Esophagus muscularis mucosa (tissue), 4 donors: ENCODE measurements around the gene HOXD4. TPM values are rescaled to one million over a fixed set of nuclear protein-coding genes. Genes with fewer than 3 reads are reported as not detected.
A peak's percentile ranks its signal among the peaks of the same experiment; 100 is the strongest.

ENCODE experiments used
- DNase-seq: peaks from one replicate; pipeline ENCODE4 v3.0.0-alpha.2; 2017; ENCODE audit errors: extremely low spot score
- H3K27ac ChIP-seq, 4 donors: fragments of 200-600 bp; sonication (generic); replicated peaks in 1 of 4; 1 replicate in 3 of 4; 2 replicates in 1 of 4; pipeline ENCODE4 v1.5.1; 2016 to 2019; ENCODE audit warnings: mild to moderate bottlenecking in 1 of 4
- H3K27me3 ChIP-seq, 4 donors: fragments of 200-600 bp; sonication (generic); one replicate each; pipeline versions ENCODE4 v1.5.1 to v1.6.0; 2016 to 2019
- H3K36me3 ChIP-seq, 4 donors: fragments of 200-600 bp; sonication (generic); one replicate each; pipeline ENCODE4 v1.5.1; 2016 to 2019
- H3K4me1 ChIP-seq, 4 donors: fragments of 200-600 bp; sonication (generic); one replicate each; pipeline ENCODE4 v1.5.1; 2016 to 2019
- H3K4me3 ChIP-seq, 4 donors: fragments of 200-600 bp; sonication (generic); 1 replicate in 2 of 4; 2 replicates in 2 of 4; pipeline ENCODE4 v1.5.1; 2016 to 2019; ENCODE audit warnings: mild to moderate bottlenecking in 4 of 4, moderate library complexity in 1 of 4
- H3K9me3 ChIP-seq, 4 donors: fragments of 200-600 bp; sonication (generic); 1 replicate in 3 of 4; 2 replicates in 1 of 4; pipeline ENCODE4 v1.5.1; 2016 to 2019
- EP300 ChIP-seq: sonication (generic); formaldehyde crosslinking; IDR thresholded peaks from one replicate; pipeline ENCODE4 v1.6.1; 2017; ENCODE audit warnings: antibody characterized with exemption
- POLR2A ChIP-seq: fragments of 450-650 bp; IDR thresholded peaks from one replicate; pipeline ENCODE4 v1.6.1; 2017; ENCODE audit warnings: antibody characterized with exemption, moderate library complexity, mild to moderate bottlenecking, low read depth
- POLR2AphosphoS5 ChIP-seq, 2 donors: sonication (generic); formaldehyde crosslinking; IDR thresholded peaks; one replicate each; pipeline ENCODE4 v1.6.1; 2017; ENCODE audit warnings: antibody characterized with exemption in 2 of 2
- WGBS: methylation state at CpG from one replicate; pipeline ENCODE4 v1.1.5; 2018; 5-methylcytosine and 5-hydroxymethylcytosine counted together
- intact Hi-C: fragments of 100-400 bp; cut with DNase I; formaldehyde crosslinking; loops from one replicate; pipeline ENCODE4 v1.15.1; 2023
- total RNA-seq, 4 donors: library from RNA; depleted of rRNA; stranded (reverse); fragments of >200 nt; gene quantifications; one replicate each; pipeline versions ENCODE4 v1.1.0 to v1.2.1, GENCODE V29; 2016
- TF ChIP-seq, protein P1 (sequence below), 3 experiments: fragments of 200-600 bp in 2 of 3; fragments of 450-650 bp in 1 of 3; sonication (generic) in 2 of 3; IDR thresholded peaks; one replicate each; pipeline ENCODE4 v1.5.1; 2017 to 2019; ENCODE audit warnings: antibody characterized with exemption in 3 of 3, mild to moderate bottlenecking in 2 of 3, moderate library complexity in 1 of 3

Gene HOXD4
- total RNA-seq, 4 donors from 2014 or later = 0.66 to 2.9 (median 1.9) TPM

DNA sequence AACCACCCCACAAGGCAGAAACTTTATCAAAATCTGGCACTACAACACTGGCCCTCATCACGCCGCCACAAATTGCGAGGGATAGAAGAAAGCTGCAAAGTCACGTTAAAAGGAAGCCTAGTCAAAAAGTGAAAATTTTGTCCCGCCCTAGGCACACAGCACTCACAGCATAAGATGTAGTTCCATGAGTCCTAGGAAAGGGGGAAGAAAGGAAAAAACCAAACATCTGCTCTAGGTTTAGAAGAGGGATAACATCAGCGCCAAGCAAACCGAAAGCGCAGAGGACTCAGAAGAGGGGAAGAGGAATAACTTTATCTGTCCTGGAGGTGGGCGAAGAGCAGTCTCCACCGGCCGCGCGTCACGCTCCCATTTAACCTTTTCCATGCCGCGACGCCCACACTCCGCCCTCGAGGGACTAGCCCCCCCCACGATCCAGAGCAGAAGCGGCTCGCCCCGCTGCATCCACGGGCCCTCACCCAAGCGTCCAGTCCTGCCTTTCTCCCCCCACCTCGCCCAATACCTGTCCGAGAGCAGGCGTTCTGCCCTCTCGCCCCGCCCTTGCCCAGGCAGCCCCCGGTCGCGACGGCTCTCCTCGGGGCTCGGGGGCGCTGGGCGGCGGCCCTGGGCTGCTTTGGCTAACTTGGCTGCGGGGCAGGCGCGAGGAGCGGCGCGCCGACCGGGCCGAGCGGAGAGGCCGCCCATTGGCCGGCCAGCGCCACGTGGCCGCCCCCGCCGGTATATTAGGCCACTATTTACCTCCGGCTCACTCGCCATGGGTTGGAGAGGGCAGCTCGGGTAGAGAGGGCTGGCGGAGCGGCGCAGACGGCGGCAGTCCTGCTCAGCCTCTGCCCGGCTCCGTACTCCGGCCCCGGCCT is 36.8 kb downstream of the HOXD4 start, which contains the start of gene HOXD1:
HOXD1 (plus strand) TSS at position 770 of the 875 bp plus-strand sequence. CDS start 134 bp downstream, outside the sequence.
- Histone ChIP-seq H3K27ac (peak within 1 kb of the TSS; percentile 35 to 48 (median 44)), H3K4me1 (peaks cover 18 to 33% (median 27%) of the 10 kb centered on the region in 4 donors), H3K4me3 (peak within 1 kb of the TSS; percentile 58 to 67 (median 65)), H3K9me3 (no peaks in the 10 kb centered on the region), H3K36me3 (no peaks in the 10 kb centered on the region), H3K27me3 (peaks cover 10 to 97% (median 42%) of the 10 kb centered on the region in 4 donors)
- 1% methylated on average over 23 of the region's 68 CpGs for WGBS
- intact Hi-C loops = no loop called here
- TF ChIP-seq, protein P1, sequence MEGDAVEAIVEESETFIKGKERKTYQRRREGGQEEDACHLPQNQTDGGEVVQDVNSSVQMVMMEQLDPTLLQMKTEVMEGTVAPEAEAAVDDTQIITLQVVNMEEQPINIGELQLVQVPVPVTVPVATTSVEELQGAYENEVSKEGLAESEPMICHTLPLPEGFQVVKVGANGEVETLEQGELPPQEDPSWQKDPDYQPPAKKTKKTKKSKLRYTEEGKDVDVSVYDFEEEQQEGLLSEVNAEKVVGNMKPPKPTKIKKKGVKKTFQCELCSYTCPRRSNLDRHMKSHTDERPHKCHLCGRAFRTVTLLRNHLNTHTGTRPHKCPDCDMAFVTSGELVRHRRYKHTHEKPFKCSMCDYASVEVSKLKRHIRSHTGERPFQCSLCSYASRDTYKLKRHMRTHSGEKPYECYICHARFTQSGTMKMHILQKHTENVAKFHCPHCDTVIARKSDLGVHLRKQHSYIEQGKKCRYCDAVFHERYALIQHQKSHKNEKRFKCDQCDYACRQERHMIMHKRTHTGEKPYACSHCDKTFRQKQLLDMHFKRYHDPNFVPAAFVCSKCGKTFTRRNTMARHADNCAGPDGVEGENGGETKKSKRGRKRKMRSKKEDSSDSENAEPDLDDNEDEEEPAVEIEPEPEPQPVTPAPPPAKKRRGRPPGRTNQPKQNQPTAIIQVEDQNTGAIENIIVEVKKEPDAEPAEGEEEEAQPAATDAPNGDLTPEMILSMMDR (IDR thresholded peaks at IDR 0.05) = no peak
- TF ChIP-seq POLR2A = no peak
- TF ChIP-seq EP300 = no peak
- peak; percentile 25 to 34 for TF ChIP-seq POLR2AphosphoS5 (IDR thresholded peaks at IDR 0.05)
- no peak for DNase-seq

DNA sequence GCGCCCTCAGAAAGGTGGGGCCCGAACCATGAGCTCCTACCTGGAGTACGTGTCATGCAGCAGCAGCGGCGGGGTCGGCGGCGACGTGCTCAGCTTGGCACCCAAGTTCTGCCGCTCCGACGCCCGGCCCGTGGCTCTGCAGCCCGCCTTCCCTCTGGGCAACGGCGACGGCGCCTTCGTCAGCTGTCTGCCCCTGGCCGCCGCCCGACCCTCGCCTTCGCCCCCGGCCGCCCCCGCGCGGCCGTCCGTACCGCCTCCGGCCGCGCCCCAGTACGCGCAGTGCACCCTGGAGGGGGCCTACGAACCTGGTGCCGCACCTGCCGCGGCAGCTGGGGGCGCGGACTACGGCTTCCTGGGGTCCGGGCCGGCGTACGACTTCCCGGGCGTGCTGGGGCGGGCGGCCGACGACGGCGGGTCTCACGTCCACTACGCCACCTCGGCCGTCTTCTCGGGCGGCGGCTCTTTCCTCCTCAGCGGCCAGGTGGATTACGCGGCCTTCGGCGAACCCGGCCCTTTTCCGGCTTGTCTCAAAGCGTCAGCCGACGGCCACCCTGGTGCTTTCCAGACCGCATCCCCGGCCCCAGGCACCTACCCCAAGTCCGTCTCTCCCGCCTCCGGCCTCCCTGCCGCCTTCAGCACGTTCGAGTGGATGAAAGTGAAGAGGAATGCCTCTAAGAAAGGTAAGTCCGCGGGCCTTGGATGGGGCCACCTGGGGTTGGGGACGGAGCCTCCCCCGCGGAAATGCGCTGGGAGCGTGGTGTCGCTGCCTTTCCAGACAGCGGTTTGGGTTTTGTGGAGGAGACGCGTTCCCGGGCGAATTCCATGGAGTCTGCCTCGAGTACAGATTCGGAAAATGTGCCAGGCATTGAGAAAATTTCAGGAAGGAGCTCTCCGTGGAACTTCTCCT is 37.7 kb downstream of the HOXD4 start:
- TF ChIP-seq POLR2A (no peak), EP300 (no peak), POLR2AphosphoS5 (IDR thresholded peaks at IDR 0.05) (no peak)
- TF ChIP-seq, protein P1 (IDR thresholded peaks at IDR 0.05) = no peak
- peak overlapping the region; percentile 35 to 48 (median 44) for H3K27ac ChIP-seq
- 1% methylated on average over 30 of the region's 98 CpGs for WGBS

DNA sequence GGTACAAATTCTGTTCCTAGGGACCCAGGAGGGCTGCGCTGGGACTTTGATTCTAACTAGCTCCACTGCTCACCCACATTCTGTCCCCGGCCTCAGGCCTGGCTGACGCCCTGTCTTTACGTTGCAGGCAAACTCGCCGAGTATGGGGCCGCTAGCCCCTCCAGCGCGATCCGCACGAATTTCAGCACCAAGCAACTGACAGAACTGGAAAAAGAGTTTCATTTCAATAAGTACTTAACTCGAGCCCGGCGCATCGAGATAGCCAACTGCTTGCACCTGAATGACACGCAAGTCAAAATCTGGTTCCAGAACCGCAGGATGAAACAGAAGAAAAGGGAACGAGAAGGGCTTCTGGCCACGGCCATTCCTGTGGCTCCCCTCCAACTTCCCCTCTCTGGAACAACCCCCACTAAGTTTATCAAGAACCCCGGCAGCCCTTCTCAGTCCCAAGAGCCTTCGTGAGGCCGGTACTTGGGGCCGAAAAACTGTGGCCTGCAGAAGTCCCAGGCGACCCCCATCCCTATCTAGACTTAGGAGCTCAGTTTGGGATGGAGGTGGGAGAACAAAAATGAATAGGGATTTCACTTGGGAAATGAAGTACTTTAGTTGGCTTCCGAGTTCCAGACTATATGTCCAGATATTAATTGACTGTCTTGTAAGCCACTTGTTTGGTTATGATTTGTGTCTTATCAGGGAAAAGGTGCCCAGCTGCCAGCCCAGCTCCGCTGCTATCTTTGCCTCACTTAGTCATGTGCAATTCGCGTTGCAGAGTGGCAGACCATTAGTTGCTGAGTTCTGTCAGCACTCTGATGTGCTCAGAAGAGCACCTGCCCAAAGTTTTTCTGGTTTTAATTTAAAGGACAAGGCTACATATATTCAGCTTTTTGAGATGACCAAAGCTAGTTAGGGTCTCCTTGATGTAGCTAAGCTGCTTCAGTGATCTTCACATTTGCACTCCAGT is 38.6 kb downstream of the HOXD4 start:
- Histone ChIP-seq H3K27me3 (peaks cover 10 to 97% (median 44%) of the 10 kb centered on the region in 4 donors), H3K36me3 (no peaks in the 10 kb centered on the region), H3K4me1 (peaks cover 18 to 33% (median 27%) of the 10 kb centered on the region in 4 donors), H3K9me3 (no peaks in the 10 kb centered on the region), H3K27ac (no peak overlapping the region), H3K4me3 (peak overlapping the region; percentile 58 to 67 (median 65))
- 20% methylated on average over 28 of the region's 28 CpGs for WGBS
- TF ChIP-seq, protein P1 (IDR thresholded peaks at IDR 0.05) = no peak
- no peak for TF ChIP-seq POLR2A
- no peak for TF ChIP-seq POLR2AphosphoS5 (IDR thresholded peaks at IDR 0.05)
- no peak for TF ChIP-seq EP300
- intact Hi-C loops = no loop called here
- no peak for DNase-seq

More for the DNA sequence above, 37.7 kb downstream of the HOXD4 start:
- Histone ChIP-seq H3K36me3 (no peaks in the 10 kb centered on the region), H3K9me3 (no peaks in the 10 kb centered on the region), H3K27me3 (peaks cover 10 to 97% (median 44%) of the 10 kb centered on the region in 4 donors), H3K4me3 (peak overlapping the region; percentile 58 to 67 (median 65)), H3K4me1 (peaks cover 18 to 33% (median 27%) of the 10 kb centered on the region in 4 donors)
- DNase-seq = no peak
- intact Hi-C loops = no loop called here

DNA sequence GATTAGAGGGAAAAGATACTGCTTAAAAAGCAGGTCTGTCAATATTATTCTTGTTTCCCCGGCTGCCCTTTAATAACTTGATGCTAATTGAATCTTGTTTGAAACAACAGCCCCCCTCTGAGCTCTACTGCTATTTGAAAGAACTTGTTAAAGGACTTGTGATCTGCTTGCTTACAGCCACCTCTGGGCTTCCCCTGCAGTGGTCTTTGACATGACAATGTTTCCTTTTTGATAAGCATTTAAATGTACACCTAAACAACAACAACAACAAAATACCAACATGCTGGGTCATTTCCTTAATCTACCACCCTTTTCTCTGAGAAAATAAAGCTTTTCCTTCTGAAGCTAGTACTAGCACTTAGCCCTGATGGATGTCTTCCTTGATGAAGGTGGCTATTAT is 41.0 kb downstream of the HOXD4 start:
- WGBS = 29% methylated on average over 1 of the region's 1 CpG
- intact Hi-C loops = no loop called here
- no peak for DNase-seq
- H3K9me3 ChIP-seq = no peaks in the 10 kb centered on the region
- TF ChIP-seq, protein P1 (IDR thresholded peaks at IDR 0.05) = no peak
- no peak for TF ChIP-seq POLR2AphosphoS5 (IDR thresholded peaks at IDR 0.05)
- no peak for TF ChIP-seq POLR2A
- no peak for TF ChIP-seq EP300
- peaks cover 18 to 28% (median 26%) of the 10 kb centered on the region in 4 donors for H3K4me1 ChIP-seq
- H3K27me3 ChIP-seq = peaks cover 10 to 92% (median 42%) of the 10 kb centered on the region in 4 donors
- H3K4me3 ChIP-seq = no peak overlapping the region
- no peak overlapping the region for H3K27ac ChIP-seq
- no peaks in the 10 kb centered on the region for H3K36me3 ChIP-seq
